Activated B cell treated with CpG ODN at 0.5 μM for 24 hours (primary cell): ENCODE measurements around the gene LPGAT1. TPM values are rescaled to one million over a fixed set of nuclear protein-coding genes. Genes with fewer than 3 reads are reported as not detected.
"Not testable (repeated sequence)": the region's sequence is repeated elsewhere in the genome, so short reads cannot be mapped to it uniquely, and the experiment has no call there.

Experiments used
- ATAC-seq: fragments of 200-7000 bp; cut with Tn5 transposase; one replicate; pipeline ENCODE4 v1.10.0; 2021; ENCODE audit warnings: low read depth, mild to moderate bottlenecking, moderate library complexity
- CTCF ChIA-PET: fragments of 350-600 bp; sonication (Branson Sonifier 250); formaldehyde crosslinking; loops from one replicate; lab custom pipeline; 2021; ENCODE audit warnings: antibody characterized with exemption; lab: Charles Lee
- POLR2A ChIA-PET: fragments of 350-600 bp; sonication (Branson Sonifier 250); formaldehyde crosslinking; loops from one replicate; lab custom pipeline; 2021; ENCODE audit warnings: antibody characterized with exemption; lab: Charles Lee
- DNase-seq: peaks from one replicate; pipeline ENCODE4 v3.0.0; 2022
- H3K27ac Mint-ChIP-seq: one replicate; pipeline ENCODE4 v1.8.0; 2020; ENCODE audit warnings: mixed read lengths
- H3K27me3 Mint-ChIP-seq: one replicate; pipeline ENCODE4 v1.8.0; 2021; ENCODE audit warnings: mixed read lengths
- H3K36me3 Mint-ChIP-seq: one replicate; pipeline ENCODE4 v1.8.0; 2021; ENCODE audit warnings: low read depth, mixed read lengths
- H3K4me1 Mint-ChIP-seq: one replicate; pipeline ENCODE4 v1.8.0; 2021; ENCODE audit warnings: mixed read lengths
- H3K4me3 Mint-ChIP-seq: one replicate; pipeline ENCODE4 v1.8.0; 2020; ENCODE audit warnings: mild to moderate bottlenecking, mixed read lengths
- H3K9me3 Mint-ChIP-seq: one replicate; pipeline ENCODE4 v1.8.0; 2020; ENCODE audit warnings: mixed read lengths
- CTCF ChIP-seq: fragments of 200-600 bp; IDR thresholded peaks from one replicate; pipeline ENCODE4 v1.8.0; 2022; ENCODE audit warnings: antibody characterized with exemption, mild to moderate bottlenecking
- intact Hi-C: fragments of 100-400 bp; cut with micrococcal nuclease; formaldehyde crosslinking; loops from one replicate; pipeline ENCODE4 v1.15.1; 2024
- total RNA-seq: library from RNA; stranded (reverse); gene quantifications from 2 replicates; pipeline ENCODE4 v1.2.3, GENCODE V29; 2022

The LPGAT1 gene
- total RNA-seq, 1 donor from 2014 or later: 43.6 TPM

GRCh38 chr1:211874521-211875347, 44.2 kb upstream of the LPGAT1 start:
- no peak for TF ChIP-seq CTCF
- DNase-seq: no peak
- Mint-ChIP-seq H3K4me1 (no peaks in the 10 kb centered on the region), H3K36me3 (no peaks in the 10 kb centered on the region), H3K9me3 (no peaks in the 10 kb centered on the region), H3K27me3 (peaks cover 6% of the 10 kb centered on the region), H3K27ac (no peak overlapping the region), H3K4me3 (no peak overlapping the region)
- intact Hi-C loops: no loop called here
- CTCF ChIA-PET: no interaction called here
- ATAC-seq: no peak
- POLR2A ChIA-PET: no interaction called here

- H3K36me3 Mint-ChIP-seq, DNase-seq, CTCF ChIA-PET, H3K27me3 Mint-ChIP-seq, intact Hi-C loops, H3K27ac Mint-ChIP-seq, H3K9me3 Mint-ChIP-seq, H3K4me3 Mint-ChIP-seq, POLR2A ChIA-PET, ATAC-seq, H3K4me1 Mint-ChIP-seq: not testable (repeated sequence)
These were observed 43.2 kb upstream of the LPGAT1 start for GRCh38 chr1:211873731-211874130.

GRCh38 chr1:211870156-211870555, 39.6 kb upstream of the LPGAT1 start:
- no peaks in the 10 kb centered on the region for H3K4me1 Mint-ChIP-seq
- no peak for DNase-seq
- H3K27me3 Mint-ChIP-seq: peaks cover 10% of the 10 kb centered on the region
- H3K4me3 Mint-ChIP-seq: no peak overlapping the region
- no peak for ATAC-seq
- intact Hi-C loops: no loop called here
- ChIA-PET POLR2A (no interaction called here), CTCF (no interaction called here)
- no peak for TF ChIP-seq CTCF
- H3K9me3 Mint-ChIP-seq: peaks cover 3% of the 10 kb centered on the region
- H3K27ac Mint-ChIP-seq: no peak overlapping the region
- no peaks in the 10 kb centered on the region for H3K36me3 Mint-ChIP-seq

GRCh38 chr1:211865180-211865579, 34.6 kb upstream of the LPGAT1 start:
- no peak for TF ChIP-seq CTCF

GRCh38 chr1:211859405-211859804, 28.8 kb upstream of the LPGAT1 start:
- Mint-ChIP-seq H3K27ac (no peak overlapping the region), H3K9me3 (peaks cover 7% of the 10 kb centered on the region), H3K4me1 (no peaks in the 10 kb centered on the region), H3K4me3 (no peak overlapping the region), H3K36me3 (no peaks in the 10 kb centered on the region), H3K27me3 (peaks cover 2% of the 10 kb centered on the region)
- ChIA-PET CTCF (no interaction called here), POLR2A (no interaction called here)
- intact Hi-C loops: no loop called here
- TF ChIP-seq CTCF: no peak
- DNase-seq (no peak), ATAC-seq (no peak)

More at GRCh38 chr1:211865180-211865579, 34.6 kb upstream of the LPGAT1 start:
- intact Hi-C loops: no loop called here
- ATAC-seq: no peak
- Mint-ChIP-seq H3K36me3 (no peaks in the 10 kb centered on the region), H3K4me3 (no peak overlapping the region), H3K27me3 (peaks cover 6% of the 10 kb centered on the region), H3K9me3 (peaks cover 7% of the 10 kb centered on the region), H3K27ac (no peak overlapping the region), H3K4me1 (no peaks in the 10 kb centered on the region)
- CTCF ChIA-PET: no interaction called here
- DNase-seq: no peak
- POLR2A ChIA-PET: no interaction called here
